GM23248 (cell line): ENCODE data around the gene AMH. TPM values are rescaled to one million over a fixed set of nuclear protein-coding genes. Genes with fewer than 3 reads are reported as not detected.

Source experiments
- DNase-seq: peaks from one replicate; pipeline ENCODE4 v3.0.0-alpha.2; 2015
- H2AFZ ChIP-seq: fragments of 200-600 bp; sonication (generic); 2 replicates; pipeline ENCODE4 v1.6.1; 2016; ENCODE audit warnings: antibody characterized with exemption
- H3F3A ChIP-seq: fragments of 200-600 bp; sonication (generic); 2 replicates; pipeline ENCODE4 v1.6.1; 2016; ENCODE audit warnings: mild to moderate bottlenecking, antibody characterized with exemption, mixed run types; ENCODE audit not compliant: insufficient read depth
- H3K27ac ChIP-seq: fragments of 200-600 bp; sonication (generic); 2 replicates; pipeline ENCODE4 v1.5.1; 2016; ENCODE audit warnings: mild to moderate bottlenecking
- H3K27me3 ChIP-seq: fragments of 200-600 bp; sonication (generic); replicated peaks from 2 replicates; pipeline ENCODE4 v1.6.1; 2016; ENCODE audit warnings: mild to moderate bottlenecking; ENCODE audit not compliant: insufficient read depth
- H3K36me3 ChIP-seq: fragments of 200-600 bp; sonication (generic); 2 replicates; pipeline ENCODE4 v1.6.1; 2016; ENCODE audit warnings: low read depth, mild to moderate bottlenecking
- H3K4me1 ChIP-seq: fragments of 200-600 bp; sonication (generic); 2 replicates; pipeline ENCODE4 v1.6.1; 2016; ENCODE audit warnings: mild to moderate bottlenecking; ENCODE audit not compliant: insufficient read depth
- H3K4me2 ChIP-seq: fragments of 200-600 bp; sonication (generic); one replicate; pipeline ENCODE4 v1.6.1; 2016; ENCODE audit warnings: mild to moderate bottlenecking; ENCODE audit not compliant: unreplicated experiment
- H3K4me3 ChIP-seq: fragments of 200-600 bp; sonication (generic); 2 replicates; pipeline ENCODE4 v1.5.1; 2016; ENCODE audit warnings: mild to moderate bottlenecking
- H3K79me2 ChIP-seq: fragments of 200-600 bp; sonication (generic); 2 replicates; pipeline ENCODE4 v1.6.1; 2016; ENCODE audit warnings: mild to moderate bottlenecking; ENCODE audit not compliant: insufficient read depth
- H3K9ac ChIP-seq: fragments of 200-600 bp; sonication (generic); 2 replicates; pipeline ENCODE4 v1.6.1; 2016; ENCODE audit warnings: mild to moderate bottlenecking
- H3K9me2 ChIP-seq: fragments of 200-600 bp; sonication (generic); 2 replicates; pipeline ENCODE4 v1.6.1; 2016; ENCODE audit warnings: mixed run types, mild to moderate bottlenecking, moderate library complexity; ENCODE audit not compliant: insufficient read depth
- H3K9me3 ChIP-seq: fragments of 200-600 bp; sonication (generic); one replicate; pipeline ENCODE4 v1.6.1; 2017; ENCODE audit warnings: low read depth
- H4K20me1 ChIP-seq: fragments of 200-600 bp; sonication (generic); 2 replicates; pipeline ENCODE4 v1.6.0; 2016; ENCODE audit not compliant: insufficient read depth
- EZH2 ChIP-seq: fragments of 200-600 bp; sonication (generic); IDR thresholded peaks from 2 replicates; pipeline ENCODE4 v1.6.1; 2018; ENCODE audit warnings: antibody characterized with exemption, mild to moderate bottlenecking; ENCODE audit not compliant: insufficient read depth, poor library complexity, severe bottlenecking
- EZH2phosphoT487 ChIP-seq: fragments of 200-600 bp; sonication (generic); IDR thresholded peaks from 2 replicates; pipeline ENCODE4 v1.6.1; 2018; ENCODE audit warnings: antibody characterized with exemption, moderate library complexity, mild to moderate bottlenecking, low read depth; ENCODE audit not compliant: insufficient read depth
- WGBS, 2 experiments: methylation state at CpG; one replicate each; pipeline ENCODE4 v1.1.6; 2015 to 2017; ENCODE audit warnings: low lambda C conversion rate in 2 of 2, low coverage in 1 of 2; ENCODE audit errors: missing lambda C conversion rate in 2 of 2; 5-methylcytosine and 5-hydroxymethylcytosine counted together
- in situ Hi-C: fragments of 300-500 bp; cut with MboI; formaldehyde crosslinking; loops from 2 replicates; pipeline ENCODE4 v1.15.0; 2020
- polyA plus RNA-seq: library from polyadenylated mRNA; unstranded; fragments of >200 nt; fragmentation: Nextera tagmentation; extraction: Ambion mirVana; gene quantifications from 2 replicates; pipeline ENCODE4 v1.2.1, GENCODE V29; 2016
- total RNA-seq: library from RNA; depleted of rRNA; stranded (reverse); fragments of >200 nt; shearing (Covaris generic); gene quantifications from 2 replicates; pipeline ENCODE4 v1.2.3, GENCODE V29; 2014

The AMH gene
- total and polyA plus RNA-seq, 2 experiments from 2014 or later: not detected

DNA sequence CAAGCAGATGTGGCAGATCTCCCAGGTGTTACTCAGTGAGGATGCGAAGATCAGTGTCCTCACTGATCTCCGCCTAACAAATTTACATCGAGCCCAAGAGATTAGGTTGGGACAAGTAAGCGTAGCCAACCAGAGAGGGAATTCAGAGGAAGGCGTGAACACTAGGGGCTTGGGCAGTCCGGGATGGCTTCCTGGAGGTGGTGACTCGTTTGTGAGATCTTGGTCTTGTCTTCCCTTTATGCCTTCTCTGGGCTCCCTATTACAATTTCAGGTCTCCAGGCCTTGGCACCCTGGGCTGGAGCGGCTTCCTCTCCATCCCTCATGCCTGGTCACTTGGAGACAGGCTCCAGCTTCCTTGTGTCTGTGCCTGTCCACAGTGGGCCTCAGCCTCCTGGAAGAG is 6.3 kb upstream of the AMH start:
- Histone ChIP-seq H4K20me1 (peaks cover 10% of the 10 kb centered on the region; the same call in 1 of the 2 replicates), H3F3A (peaks cover 16% of the 10 kb centered on the region; the same call in 1 of the 2 replicates), H3K4me2 (no peak overlapping the region), H3K36me3 (peaks cover 20% of the 10 kb centered on the region; the same call in 1 of the 2 replicates), H3K9me3 (no peaks in the 10 kb centered on the region), H2AFZ (no peak overlapping the region), H3K4me3 (no peak overlapping the region), H3K4me1 (peaks cover 26% of the 10 kb centered on the region), H3K27ac (no peak overlapping the region), H3K9me2 (no peaks in the 10 kb centered on the region), H3K79me2 (peaks cover 86% of the 10 kb centered on the region), H3K27me3 (no peaks in the 10 kb centered on the region), H3K9ac (no peak overlapping the region)
- TF ChIP-seq EZH2 (no peak), EZH2phosphoT487 (no peak)
- in situ Hi-C loops: no loop called here
- 83 to 92% methylated on average over 8 of the region's 8 CpGs for whole genome bisulfite sequencing, 2 experiments
- DNase-seq: no peak

DNA sequence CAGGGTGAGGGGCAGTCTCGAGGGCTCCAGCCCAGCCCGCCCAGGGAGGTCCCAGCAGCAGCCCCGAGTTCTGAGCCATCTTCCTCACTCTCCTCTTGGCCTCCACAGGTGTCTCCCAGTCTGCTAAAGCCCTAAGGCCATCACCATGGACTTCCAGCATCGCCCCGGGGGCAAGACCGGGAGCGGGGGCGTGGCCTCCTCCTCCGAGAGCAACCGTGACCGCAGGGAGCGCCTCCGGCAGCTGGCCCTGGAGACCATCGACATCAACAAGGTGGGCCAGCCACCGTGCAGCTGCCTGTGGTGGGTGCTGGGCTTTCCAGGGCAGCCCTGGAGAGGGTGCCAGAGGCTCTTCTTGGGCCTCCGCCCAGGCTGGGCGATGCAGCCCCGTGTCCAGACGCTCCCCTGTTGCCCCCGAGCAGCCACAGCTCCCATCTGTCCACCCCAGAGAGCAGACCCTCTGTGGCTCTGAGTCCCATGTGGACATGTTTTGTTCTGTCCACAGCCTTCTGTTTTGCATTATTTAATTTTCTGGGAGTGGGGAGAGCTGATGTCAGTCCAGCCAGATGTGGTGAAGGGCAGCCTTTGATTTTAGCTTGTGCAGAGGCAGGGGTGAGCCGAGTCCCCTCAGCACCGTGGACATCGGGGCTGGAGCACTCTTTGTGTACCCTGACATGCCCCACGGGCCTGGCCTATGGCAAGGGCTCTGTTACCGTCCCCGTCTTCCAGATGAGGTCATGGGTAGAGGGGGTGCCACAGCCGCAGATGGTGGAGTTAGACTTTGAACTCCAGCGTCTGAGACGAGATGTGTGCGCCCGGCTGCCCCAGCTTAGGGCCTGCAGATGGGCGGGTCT is 5.6 kb upstream of the AMH start:
- in situ Hi-C loops: no loop called here
- 0 out of 2 replicates have a peak, but pooled peaks cover 6% of the 10 kb centered on the region for H4K20me1 ChIP-seq

DNA sequence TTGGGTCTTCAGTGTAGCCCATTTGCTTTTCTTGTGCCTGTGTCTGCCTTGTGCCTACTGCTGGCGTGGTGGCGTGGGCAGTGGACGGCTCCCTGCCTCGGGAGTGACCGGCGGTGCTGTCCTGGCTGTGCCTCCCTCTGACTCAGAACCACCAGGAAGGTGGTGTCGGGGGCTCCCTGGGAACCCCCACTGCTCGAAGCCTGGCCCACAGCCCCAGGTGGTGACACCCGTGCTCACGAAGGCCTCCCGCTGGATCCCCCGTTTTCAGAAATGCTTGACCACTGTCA is 5.1 kb upstream of the AMH start:
- Histone ChIP-seq H2AFZ (no peak overlapping the region), H3K9me2 (no peaks in the 10 kb centered on the region), H3K27ac (no peak overlapping the region), H3K27me3 (no peaks in the 10 kb centered on the region), H3K79me2 (peaks cover 73% of the 10 kb centered on the region), H3K36me3 (peaks cover 20% of the 10 kb centered on the region; the same call in 1 of the 2 replicates), H3K9ac (no peak overlapping the region), H4K20me1 (0 out of 2 replicates have a peak, but pooled peaks cover 6% of the 10 kb centered on the region), H3K4me2 (no peak overlapping the region), H3K9me3 (no peaks in the 10 kb centered on the region), H3K4me1 (peaks cover 14% of the 10 kb centered on the region), H3K4me3 (no peak overlapping the region), H3F3A (peaks cover 4% of the 10 kb centered on the region; the same call in 1 of the 2 replicates)
- in situ Hi-C loops: no loop called here
- WGBS, 2 experiments: 79 to 89% methylated on average over 8 to 12 of the region's 12 CpGs
- no peak for DNase-seq
- no peak for TF ChIP-seq EZH2phosphoT487
- no peak for TF ChIP-seq EZH2

More for the DNA sequence above, 5.6 kb upstream of the AMH start:
- 73 to 75% methylated on average over 29 to 32 of the region's 32 CpGs for WGBS, 2 experiments
- Histone ChIP-seq H3K27ac (no peak overlapping the region), H2AFZ (no peak overlapping the region), H3F3A (peaks cover 9% of the 10 kb centered on the region; the same call in 1 of the 2 replicates), H3K4me1 (peaks cover 19% of the 10 kb centered on the region), H3K9ac (no peak overlapping the region), H3K27me3 (no peaks in the 10 kb centered on the region), H3K9me3 (no peaks in the 10 kb centered on the region), H3K4me2 (no peak overlapping the region), H3K79me2 (peaks cover 79% of the 10 kb centered on the region), H3K36me3 (peaks cover 20% of the 10 kb centered on the region; the same call in 1 of the 2 replicates), H3K9me2 (no peaks in the 10 kb centered on the region), H3K4me3 (no peak overlapping the region)
- no peak for TF ChIP-seq EZH2phosphoT487
- TF ChIP-seq EZH2: no peak
- DNase-seq: no peak

DNA sequence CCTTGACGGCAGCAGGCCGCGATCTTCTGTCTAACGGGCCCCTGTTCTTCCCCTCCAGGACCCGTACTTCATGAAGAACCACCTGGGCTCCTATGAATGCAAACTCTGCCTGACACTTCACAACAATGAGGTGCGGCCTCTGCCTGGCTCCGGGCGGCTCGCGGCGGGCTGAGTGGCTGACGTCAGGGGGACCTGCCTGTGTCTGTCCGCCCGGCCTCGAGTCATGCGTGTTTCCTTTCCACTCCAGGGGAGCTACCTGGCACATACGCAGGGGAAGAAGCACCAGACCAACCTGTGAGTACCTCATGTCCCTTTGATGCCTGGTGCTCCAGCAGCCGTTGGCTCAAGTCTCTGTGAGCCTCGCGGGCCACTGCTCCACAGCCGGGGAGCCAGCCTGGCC is 4.6 kb upstream of the AMH start:
- Histone ChIP-seq H3K9me3 (no peaks in the 10 kb centered on the region), H3K27me3 (no peaks in the 10 kb centered on the region), H3K27ac (no peak overlapping the region), H3K4me1 (peaks cover 14% of the 10 kb centered on the region), H3K4me3 (no peak overlapping the region), H3K9ac (no peak overlapping the region), H4K20me1 (0 out of 2 replicates have a peak, but pooled peaks cover 6% of the 10 kb centered on the region), H3K9me2 (no peaks in the 10 kb centered on the region), H3F3A (peaks cover under 1% of the 10 kb centered on the region; the same call in 1 of the 2 replicates), H2AFZ (no peak overlapping the region), H3K36me3 (peaks cover 20% of the 10 kb centered on the region; the same call in 1 of the 2 replicates), H3K79me2 (peaks cover 69% of the 10 kb centered on the region), H3K4me2 (no peak overlapping the region)
- WGBS, 2 experiments: 91 to 92% methylated on average over 19 to 21 of the region's 21 CpGs
- TF ChIP-seq EZH2phosphoT487: no peak
- no peak for DNase-seq
- in situ Hi-C loops: no loop called here
